HG03045 (cell line): ENCODE measurements around the gene AXL.
"Not testable (repeated sequence)": the region's sequence is repeated elsewhere in the genome, so short reads cannot be mapped to it uniquely, and the experiment has no call there.

ENCODE experiments used
- ATAC-seq: cut with Tn5 transposase; IDR thresholded peaks from one replicate; pipeline ENCODE4 v1.9.1; 2021; ENCODE audit warnings: mild to moderate bottlenecking, moderate library complexity; ENCODE audit not compliant: unreplicated experiment

Gene AXL

DNA sequence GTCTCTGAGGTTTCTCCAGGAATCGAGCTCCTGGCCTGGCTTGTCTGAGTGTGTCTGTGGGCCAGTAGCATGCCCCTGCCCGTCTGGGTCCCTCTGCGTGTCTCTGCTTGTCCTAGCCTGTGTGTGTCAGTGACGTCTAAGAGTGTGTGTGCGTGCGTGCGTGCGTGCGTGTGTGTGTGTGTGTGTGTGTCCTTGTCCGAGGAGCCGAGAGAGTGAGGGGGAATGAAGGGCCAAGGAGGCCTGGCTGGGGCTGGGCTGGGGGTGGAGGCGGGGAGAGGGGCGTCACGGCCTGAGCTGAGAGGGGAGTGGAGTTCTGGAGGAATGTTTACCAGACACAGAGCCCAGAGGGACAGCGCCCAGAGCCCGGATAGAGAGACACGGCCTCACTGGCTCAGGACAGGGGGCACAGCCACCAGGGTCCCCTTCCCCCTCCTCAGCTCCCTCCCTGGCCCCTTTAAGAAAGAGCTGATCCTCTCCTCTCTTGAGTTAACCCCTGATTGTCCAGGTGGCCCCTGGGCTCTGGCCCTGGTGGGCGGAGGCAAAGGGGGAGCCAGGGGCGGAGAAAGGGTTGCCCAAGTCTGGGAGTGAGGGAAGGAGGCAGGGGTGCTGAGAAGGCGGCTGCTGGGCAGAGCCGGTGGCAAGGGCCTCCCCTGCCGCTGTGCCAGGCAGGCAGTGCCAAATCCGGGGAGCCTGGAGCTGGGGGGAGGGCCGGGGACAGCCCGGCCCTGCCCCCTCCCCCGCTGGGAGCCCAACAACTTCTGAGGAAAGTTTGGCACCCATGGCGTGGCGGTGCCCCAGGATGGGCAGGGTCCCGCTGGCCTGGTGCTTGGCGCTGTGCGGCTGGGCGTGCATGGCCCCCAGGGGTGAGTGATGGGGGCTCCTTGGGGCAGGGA lies at the start of gene AXL:
TSS of gene AXL (plus strand) at position 609 of the 893 bp plus-strand sequence. CDS start at position 779, 170 bp downstream.
- no peak for ATAC-seq

DNA sequence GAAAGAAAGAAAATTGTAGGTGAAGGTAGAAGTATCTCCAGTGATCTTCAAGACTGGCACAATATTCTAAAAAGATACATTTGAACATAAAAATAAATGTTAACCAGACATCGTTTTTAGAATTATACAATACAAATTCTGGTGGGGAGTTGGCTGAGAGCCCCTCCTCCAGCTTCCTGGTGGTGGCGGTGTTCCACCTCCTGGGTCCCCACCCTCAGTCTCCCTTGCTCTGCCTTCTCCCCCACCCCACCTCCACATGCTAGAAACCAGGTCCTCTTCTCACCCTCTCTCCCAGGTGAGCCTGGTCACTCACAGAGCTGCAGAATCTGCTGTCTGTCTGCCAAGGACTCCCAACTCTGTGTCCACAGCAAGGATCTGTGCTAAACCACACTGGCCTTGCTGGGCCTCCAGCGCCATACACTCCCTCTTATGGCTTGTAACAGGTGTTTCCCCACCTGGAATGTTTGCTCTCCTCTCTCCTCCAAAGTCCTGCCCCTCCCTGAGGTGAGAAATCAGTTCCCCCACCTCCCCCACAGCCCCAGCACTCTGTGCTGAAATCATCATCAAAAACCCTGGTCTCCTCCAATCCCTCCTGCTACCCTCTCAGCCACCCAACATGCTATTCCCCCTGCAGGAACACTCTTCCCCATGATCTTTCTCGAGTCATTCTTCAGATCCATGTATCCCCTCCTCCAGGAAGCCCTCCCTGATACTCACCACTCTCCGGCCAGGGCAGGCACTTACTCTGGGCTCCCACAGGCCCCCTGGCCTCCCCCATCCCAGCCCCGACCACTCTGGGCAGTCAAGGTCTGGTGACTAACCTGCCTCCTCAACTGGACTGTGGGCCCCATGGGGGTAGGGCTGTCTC lies 46.5 kb upstream of the AXL start:
- no peak for ATAC-seq

DNA sequence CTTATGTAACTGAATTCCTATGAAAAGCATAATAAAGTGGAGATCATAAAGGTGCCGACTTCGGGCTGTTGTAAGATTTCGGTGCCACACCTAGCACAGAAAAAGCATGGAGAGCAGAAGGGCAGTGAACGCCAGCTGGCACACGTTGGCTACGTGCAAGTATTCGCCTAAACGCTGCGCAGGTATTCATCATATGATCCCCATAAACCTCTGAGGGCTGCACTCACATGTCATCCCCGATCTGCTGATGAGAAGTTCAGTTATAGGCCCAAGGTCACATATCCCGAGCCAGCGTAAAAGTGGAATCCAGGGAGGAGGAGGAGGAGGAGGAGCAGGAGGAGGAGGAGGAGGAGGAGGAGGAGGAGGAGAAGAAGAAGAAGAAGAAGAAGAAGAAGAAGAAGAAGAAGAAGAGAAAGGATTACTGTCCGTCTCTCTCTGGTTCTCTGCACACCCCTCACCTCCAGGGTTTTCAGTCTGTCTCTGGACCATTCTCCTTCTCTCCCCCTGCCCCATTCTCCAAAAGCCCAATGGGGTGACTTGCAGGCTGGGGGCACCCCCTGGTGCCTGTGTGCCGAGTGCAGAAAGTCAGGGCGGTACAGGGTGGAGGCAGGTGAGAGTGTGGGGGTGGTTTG lies 44.6 kb upstream of the AXL start:
- ATAC-seq: no peak

DNA sequence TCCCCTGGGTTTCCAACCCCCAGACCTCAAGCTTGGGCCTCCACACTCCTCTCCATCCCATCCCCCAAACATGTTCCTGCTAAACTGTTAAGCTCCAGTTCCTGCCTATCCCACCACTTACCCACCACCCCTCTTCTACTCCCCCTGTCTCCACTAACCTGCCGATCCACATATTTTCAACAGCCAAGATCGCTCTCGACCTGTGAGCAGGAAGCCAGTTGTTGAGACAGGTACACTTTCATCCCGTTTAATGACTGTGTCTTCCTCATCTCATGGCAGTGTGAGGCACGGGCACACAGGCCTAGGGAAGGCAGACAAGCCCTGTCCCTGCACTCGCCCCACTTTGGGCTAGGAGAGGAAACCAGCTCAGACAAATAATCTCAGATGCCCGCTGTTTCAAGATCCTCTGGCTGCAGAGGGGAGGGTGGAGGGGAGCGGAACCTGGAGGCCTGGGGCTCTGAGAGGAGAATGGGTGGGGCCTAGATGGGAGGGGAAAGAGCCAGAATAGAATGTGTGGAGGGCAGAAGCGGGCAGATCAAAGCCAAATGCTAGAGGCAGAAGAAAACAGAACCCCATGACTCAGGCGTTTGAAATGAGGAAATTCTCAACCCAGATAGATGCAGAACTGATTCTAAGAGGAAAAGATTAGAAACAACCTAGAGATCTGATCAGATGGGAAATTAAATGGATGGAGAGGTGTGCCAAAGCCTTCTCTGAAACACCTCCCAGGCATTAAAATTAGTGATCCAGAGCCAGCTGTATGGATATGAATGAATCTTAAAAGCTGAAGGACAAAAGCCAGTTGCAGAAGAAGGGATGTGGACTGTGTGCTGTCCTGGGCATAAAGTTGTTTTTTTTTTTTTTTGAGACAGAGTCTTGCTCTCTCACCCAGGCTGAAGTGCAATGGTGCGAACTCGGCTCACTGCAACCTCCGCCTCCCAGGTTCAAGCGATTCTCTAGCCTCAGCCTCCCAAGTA lies 42.9 kb upstream of the AXL start:
- ATAC-seq: no peak

DNA sequence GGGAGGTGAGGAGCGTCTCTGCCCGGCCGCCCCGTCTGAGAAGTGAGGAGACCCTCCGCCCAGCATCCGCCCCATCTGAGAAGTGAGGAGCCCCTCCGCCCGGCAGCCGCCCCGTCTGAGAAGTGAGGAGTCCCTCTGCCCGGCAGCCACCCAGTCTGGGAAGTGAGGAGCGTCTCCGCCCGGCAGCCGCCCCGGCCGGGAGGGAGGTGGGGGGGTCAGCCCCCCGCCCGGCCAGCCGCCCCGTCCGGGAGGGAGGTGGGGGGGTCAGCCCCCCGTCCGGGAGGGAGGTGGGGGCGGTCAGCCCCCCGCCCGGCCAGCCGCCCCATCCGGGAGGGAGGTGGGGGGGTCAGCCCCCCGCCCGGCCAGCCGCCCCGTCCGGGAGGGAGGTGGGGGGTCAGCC lies 38.9 kb upstream of the AXL start:
- ATAC-seq: not testable (repeated sequence)

DNA sequence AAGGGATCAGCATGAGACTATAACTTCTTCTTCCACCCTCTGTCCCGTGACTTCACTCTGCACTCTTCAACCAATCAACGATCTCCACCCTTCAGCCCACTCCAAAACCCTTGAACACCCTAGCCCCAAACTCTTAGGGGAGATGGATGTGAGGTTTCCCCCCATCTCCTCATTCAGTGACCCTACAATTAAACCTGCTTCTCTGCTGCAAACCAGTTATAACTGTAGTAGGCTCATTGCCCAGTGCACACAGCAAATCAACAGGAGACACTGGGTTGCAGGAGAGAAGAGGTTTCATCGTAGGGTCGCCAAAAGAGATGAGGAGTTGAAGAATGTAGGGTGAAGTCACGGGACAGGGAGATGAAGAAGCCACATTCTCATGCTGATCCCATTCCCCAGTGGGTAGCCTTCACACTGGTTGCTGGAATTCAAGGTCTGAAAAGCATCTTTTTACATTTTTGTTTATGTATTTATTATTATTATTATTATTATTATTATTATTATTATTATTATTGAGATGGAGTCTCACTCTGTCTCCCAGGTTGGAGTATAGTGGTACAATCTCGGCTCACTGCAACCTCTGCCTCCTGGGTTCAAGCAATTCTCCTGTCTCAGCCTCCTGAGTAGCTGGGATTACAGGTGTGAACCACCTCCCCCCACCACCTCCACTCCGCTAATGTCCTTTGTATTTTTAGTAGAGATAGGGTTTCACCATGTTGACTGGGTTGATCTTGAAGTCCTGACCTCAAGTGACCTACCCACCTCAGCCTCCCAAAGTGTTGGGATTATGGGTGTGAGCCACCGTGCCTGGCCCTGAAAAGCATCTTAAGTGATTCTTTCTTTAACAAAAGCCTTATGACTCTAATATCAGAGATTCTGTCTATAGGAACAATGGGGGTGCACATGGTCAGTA lies 31.8 kb upstream of the AXL start:
- ATAC-seq: no peak

DNA sequence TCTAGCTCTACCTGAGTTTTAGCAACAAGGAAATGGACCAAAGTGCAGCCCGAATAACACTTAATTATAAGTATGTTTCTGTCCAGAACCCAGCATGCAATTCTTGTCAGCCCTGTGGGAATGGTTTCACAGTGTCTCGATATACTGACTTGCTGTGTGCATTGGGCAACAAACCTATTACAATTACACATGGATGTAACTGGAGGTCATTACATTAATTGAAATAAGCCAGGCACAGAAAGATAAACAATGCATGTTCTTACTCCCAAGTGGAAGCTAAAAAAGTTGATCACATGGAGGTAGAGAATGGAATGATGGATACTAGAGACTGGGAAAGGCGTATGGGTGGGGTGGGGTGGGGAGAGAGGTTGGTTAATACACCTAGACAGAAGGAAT lies 31.1 kb upstream of the AXL start:
- no peak for ATAC-seq

DNA sequence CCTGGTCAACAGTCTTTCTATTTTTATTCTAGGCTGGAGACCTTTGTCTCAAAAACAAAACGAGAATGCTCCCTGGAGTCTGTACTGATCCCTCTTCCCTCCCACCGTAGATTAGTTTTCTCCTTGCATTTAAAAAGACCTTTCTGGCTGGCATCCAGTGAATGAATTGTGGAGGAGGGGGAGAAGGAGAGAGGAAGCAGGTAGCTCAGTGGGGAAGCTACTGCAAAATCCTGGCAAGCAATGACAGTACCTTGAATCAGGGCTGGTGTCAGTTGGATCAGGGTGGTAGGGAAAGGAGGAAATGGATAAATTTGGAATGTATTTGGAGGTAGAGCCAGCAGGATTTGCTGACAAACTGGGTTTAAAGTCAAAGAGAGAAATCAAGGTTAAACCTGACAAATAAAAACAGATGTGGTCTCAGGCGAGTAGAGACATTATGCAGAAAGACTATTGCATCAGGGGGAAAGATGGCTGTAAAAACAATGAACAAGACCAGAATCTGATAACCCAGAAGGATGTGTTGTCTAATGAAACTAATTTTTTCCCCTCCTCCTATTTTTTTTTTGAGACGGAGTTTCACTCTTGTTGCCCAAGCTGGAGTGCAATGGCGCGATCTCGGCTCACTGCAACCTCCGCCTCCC lies 29.5 kb upstream of the AXL start:
- ATAC-seq: no peak

DNA sequence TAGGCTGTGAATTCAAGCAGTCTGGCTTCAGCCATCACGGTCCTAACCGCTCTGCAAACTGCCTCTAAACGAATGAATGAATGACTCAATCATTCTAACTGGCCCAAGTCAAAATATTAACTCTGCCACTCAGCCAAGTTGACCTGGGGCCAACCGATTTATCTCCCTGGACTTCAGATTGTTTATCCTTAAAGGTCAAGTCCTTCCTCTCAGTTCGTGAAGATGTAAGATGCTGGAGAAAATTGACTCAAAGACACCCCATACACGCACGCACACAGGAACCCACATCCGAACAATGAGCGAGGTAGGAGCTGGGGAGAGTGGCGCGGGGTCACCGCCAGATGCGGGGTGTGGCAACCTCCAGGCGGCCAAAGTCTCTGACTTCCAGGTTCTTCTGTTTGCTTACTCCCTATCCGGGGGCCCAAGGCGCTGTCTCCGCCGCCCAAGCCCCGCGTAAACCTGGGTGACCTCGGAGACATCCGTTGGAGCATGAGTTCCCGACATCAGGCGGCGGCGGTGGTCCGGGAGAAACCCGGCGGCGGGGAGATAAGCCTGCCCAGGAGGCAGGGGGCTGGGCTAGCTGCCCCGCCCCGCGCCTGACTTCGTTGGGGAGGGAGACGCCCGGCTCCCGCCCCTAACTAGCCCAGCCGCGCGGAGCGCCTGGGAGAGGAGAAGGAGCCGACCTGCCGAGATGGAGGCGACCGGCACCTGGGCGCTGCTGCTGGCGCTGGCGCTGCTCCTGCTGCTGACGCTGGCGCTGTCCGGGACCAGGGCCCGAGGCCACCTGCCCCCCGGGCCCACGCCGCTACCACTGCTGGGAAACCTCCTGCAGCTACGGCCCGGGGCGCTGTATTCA lies 26.2 kb upstream of the AXL start, which contains the start of gene CYP2S1:
TSS of gene CYP2S1 (plus strand) at position 646 of the 856 bp plus-strand sequence. CDS start at position 692, 46 bp downstream.
- no peak for ATAC-seq

DNA sequence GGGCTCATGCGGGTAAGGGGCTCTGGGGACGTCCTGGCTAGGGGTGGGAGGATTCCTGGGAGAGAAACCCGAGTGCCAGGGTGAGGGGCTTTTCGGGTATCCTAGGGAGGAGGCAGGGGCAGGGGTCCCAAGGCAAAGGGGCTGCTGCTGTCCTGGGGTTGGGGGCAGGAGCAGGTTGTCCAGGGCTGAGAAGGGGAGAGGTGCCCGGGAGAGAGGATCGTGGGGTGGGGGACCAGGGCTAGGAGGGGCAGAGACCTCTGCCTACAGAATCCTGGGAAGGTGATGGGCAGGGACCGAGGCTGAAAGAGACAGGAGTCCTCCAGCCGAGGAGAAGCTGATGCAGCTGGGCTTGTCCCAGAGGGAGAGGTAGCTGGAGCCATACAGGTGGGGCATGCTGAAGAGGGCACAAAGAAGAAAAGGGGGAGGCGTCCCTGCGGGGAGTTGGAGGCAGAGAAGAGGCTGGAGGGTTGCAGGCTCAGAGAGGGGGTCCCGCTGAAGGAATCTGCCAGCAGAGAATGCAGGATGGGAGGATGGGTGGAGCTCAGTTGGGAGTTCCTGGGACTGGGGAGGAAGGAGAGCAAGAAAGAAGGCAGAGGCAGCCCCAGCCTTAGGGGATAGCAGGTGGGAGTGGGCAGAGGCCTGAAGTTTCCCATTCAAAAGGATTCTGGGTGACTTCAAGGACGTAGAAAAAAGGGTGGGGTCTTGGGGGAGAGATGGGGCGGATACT lies 25.4 kb upstream of the AXL start:
- no peak for ATAC-seq

DNA sequence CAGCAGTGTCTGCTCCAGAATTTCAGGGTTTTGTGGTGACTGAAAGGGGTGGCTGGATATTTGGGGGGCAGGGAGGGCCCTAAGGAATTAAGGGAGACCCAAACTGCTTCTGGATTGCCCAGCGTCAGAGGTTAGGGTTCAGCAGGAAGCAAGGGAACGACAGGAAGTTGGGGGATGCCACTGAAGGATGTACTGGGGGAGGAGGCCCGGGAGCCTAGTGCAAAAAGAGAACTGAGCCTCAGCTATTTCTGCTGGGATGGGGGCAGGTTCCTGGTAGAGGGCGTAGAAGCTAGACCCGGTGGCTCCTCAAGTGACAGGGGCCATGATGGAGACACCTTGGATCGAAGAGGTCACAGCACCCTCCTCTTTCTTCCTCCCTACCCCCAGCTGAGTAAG lies 24.9 kb upstream of the AXL start:
- no peak for ATAC-seq

DNA sequence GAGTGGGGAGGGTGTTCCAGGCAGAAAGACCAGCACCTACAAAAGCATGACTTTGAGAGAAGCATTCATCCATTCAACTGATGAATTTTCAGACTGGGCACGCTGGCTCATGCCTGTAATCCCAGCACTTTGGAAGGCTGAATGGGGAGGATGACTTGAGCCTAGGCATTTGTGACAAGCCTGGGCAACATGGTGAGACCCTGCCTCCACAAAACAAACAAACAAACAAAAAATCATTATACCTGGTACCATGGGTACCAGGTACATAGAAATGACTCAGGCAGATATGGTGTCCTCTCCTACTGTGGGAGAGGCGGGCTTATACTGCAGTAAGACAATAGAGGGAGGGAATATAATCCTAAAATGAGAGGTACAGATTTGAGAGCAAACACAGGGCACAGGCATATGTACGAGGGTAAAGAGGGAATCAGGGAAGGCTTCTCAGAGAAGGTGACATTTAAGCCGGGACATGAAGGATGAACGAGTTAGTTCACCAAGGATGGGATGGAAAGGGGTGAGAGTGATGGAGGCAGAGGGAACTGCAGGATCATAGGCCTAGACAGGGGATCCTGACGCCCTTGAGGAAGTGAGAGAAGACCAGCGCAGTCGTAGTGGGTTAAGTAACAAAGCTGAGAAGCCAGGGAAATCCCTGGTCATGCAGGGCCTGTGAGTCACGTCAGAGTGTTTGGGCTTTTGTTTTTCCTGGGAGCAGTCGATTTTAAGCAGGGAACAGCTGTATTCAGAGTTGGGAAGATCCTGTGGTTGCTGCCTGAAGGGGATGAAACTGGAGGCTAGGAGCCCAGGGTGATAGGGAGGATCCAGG lies 23.1 kb upstream of the AXL start:
- no peak for ATAC-seq

DNA sequence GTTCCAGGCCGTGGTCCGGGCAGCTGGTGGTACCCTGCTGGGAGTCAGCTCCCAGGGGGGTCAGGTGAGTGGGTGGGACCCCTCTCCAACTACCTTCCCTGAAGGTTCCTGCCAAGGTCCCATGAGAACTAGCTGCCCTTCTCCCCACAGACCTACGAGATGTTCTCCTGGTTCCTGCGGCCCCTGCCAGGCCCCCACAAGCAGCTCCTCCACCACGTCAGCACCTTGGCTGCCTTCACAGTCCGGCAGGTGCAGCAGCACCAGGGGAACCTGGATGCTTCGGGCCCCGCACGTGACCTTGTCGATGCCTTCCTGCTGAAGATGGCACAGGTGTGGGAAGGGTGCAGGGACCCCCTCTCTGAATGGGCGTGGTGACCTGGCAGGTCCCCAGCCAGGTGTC lies 20.5 kb upstream of the AXL start:
- ATAC-seq: no peak

DNA sequence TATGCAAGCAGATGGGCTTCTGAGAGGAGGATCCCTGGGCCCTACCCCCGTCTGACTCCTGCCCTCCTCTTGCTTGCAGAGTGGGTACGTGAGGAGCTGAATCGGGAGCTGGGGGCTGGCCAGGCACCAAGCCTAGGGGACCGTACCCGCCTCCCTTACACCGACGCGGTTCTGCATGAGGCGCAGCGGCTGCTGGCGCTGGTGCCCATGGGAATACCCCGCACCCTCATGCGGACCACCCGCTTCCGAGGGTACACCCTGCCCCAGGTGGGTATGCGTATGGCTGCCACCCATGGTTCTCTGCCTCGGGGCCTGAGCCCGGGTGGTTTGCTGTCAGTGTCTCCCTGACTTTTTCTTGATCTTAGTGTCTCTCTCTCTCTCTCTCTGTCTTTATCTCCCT lies 15.7 kb upstream of the AXL start:
- no peak for ATAC-seq

DNA sequence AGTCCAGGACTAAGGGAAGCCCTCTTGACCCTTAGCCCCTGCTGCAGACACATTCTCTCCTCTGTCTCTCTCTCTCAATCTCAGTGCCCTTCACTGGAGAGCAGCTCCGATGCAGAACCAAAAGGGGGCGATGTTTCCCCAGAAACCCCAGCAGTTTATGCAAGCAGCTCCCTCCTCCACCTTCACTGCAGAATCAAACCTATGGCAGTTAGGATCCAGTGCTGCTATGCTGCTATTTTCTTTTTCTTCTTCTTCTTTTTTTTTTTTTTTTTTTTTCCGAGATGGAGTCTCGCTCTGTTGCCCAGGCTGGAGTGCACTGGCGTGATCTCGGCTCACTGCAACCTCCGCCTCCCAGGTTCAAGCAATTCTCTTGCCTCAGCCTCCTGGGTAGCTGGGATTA lies 14.7 kb upstream of the AXL start:
- ATAC-seq: not testable (repeated sequence)

DNA sequence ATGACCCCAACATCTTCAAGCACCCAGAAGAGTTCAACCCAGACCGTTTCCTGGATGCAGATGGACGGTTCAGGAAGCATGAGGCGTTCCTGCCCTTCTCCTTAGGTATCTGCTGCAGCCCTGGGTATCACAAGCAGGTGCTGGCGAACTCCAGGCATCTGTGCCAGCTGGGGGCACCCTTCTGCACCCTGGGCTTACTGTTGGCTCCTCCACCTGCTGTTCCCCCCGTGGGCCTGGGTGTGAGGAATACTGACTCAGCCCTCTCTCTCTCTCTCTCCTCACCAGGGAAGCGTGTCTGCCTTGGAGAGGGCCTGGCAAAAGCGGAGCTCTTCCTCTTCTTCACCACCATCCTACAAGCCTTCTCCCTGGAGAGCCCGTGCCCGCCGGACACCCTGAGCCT lies 13.0 kb upstream of the AXL start:
- no peak for ATAC-seq
